GM19468 (cell line): Measurements from ENCODE around the gene MYBPC1.
A peak's percentile ranks its signal among the peaks of the same experiment; 100 is the strongest.
"Not testable (repeated sequence)": the region's sequence is repeated elsewhere in the genome, so short reads cannot be mapped to it uniquely, and the experiment has no call there.

Experiments used
- ATAC-seq: cut with Tn5 transposase; IDR thresholded peaks from one replicate; pipeline ENCODE4 v1.9.1; 2021; ENCODE audit warnings: mild to moderate bottlenecking, moderate library complexity, moderate number of reproducible peaks; ENCODE audit not compliant: unreplicated experiment; ENCODE audit errors: extremely low read depth

MYBPC1 gene

GRCh38 chr12:101648195-101648594 is 53.4 kb downstream of the MYBPC1 start:
- no peak for ATAC-seq

- no peak for ATAC-seq
Observed at GRCh38 chr12:101650346-101651117, 55.8 kb downstream of the MYBPC1 start.

DNA sequence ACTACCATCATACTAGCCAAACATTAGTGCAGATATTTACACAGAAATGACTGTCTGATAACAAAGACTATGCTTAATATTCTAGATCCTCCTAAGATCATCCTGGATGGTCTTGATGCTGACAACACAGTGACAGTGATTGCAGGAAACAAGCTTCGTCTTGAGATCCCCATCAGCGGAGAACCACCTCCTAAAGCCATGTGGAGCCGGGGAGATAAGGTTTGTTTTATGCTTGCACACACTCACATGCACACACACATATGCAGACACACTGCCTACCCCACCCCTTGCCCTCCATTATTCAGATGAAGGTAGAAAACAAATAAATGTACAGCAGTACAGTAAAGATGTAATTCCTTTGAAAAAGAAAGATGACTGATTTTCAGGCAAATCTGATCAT is 58.3 kb downstream of the MYBPC1 start:
- ATAC-seq: no peak

DNA sequence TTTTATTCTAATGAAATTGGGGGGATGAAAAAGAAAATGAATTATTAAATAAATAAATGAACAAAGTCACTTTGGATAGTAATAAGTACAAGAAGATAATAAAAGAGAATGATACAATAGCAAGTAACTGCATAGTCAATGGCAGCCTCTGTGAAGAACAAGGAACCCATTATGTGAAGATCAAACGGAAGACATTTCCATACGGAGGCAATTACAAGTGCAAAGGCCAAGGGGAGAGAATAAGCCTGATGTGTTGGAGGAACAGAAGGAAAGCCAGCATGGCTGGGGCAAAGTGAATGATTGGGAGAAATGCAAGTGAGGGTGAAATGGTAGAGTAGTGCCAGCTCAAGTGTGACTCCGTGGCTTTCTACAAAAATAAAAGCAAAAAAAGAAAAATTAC is 58.7 kb downstream of the MYBPC1 start:
- ATAC-seq: no peak

DNA sequence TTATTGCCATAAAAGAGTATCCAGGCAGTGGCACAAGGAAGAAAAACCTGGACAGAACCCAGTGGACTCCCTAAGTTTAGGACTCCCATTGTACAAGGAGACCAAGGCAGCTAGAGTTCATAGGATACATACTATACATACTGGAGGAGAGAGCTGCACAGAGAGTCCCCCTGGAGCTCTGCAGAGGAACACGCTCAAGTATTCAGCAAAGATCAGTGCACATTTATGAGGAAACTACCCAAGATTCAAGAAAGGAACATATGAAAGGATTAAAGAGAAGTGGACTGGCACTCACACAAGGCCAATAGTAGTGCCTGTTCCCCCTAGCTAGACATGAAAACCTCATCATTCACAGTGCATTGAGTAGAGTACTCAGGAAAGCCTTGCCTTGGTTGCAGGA is 59.7 kb downstream of the MYBPC1 start:
- ATAC-seq: no peak

- no peak for ATAC-seq
Observed at GRCh38 chr12:101655393-101655792, 60.6 kb downstream of the MYBPC1 start.

- not testable (repeated sequence) for ATAC-seq
Observed at GRCh38 chr12:101660662-101661061, 65.9 kb downstream of the MYBPC1 start.

GRCh38 chr12:101663298-101663697 is 68.5 kb downstream of the MYBPC1 start:
- ATAC-seq: no peak

DNA sequence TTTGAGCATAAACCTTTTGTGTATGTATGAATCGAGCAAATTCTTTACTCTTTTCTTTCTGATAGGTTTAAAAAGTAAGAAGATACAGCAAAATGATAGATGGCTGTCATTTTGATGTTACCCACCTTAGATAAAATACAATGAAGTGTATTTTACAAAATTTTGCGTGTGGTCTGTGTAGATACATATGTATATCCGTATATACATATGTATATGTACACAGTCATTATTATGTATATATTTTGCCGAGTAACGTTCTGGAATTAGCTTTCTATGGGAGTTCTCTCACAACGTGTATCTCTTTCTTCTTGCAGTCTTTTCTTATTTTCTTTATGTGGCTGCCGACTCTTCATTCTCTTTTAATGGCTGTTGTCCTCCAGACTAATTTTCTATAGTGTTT is 70.2 kb downstream of the MYBPC1 start:
- ATAC-seq: no peak

DNA sequence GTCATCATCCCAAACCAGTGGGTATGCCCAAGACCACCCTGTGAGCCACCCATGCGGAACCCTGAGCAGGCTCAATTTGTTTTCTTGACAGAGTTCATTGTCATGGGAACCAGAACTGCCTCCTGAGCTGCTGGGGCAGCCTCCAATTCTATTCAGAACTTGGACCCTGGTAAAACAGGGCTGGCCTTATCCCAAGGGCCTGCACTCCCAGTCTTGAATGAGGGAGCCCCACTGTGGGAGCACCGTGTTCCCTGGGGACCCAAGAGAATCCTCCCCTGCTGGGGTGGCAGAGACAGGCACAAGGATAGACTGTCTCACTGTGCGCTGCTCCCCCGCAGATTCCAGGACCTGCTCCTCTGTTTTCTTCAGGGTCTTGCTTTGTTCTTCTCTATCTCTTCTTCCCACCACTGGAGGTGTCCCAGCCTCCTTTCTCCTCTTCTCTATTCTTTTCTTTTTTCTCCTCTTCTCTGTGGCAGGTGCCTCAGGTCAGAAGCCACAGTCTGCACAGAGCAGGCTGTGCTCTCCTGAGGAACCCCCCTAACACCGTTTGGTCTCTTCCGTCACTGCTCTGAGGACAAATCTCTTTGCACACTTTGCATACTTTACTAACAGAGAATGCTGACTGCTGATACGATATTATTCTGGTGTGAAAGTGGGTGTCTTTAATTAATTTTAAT is 71.4 kb downstream of the MYBPC1 start:
- no peak for ATAC-seq

GRCh38 chr12:101667591-101667990 is 72.8 kb downstream of the MYBPC1 start:
- ATAC-seq: no peak

DNA sequence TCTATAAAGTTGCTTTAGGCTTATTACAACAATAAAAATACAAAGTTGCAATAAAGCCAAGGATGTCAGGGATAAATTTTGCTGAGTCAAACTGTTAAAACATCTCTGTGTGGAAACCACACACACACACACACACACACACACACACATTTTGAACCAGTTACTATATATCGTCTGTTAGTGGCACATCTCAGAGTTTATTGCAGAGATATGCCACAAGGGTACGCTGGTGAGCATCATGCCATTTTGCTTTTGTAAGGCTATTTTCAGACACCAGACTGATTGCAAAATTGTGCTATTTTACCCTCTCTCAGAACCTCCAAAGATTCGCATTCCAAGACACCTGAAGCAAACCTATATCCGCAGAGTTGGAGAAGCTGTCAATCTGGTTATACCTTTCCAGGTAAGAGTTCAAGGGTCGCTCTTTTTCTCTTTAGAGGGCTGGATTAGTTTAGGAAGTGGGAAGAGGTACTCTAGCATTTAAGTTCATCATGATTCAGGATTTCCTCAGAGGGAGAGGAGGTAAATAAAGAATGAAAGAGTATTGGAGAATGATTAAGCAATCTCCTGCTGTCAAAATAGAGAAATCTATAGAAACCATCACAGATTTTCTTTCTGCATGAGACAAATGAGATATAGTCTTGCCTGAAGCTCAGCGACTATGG is 75.4 kb downstream of the MYBPC1 start:
- ATAC-seq: no peak

GRCh38 chr12:101671157-101671791 is 76.5 kb downstream of the MYBPC1 start:
- peak; percentile 83 for ATAC-seq

DNA sequence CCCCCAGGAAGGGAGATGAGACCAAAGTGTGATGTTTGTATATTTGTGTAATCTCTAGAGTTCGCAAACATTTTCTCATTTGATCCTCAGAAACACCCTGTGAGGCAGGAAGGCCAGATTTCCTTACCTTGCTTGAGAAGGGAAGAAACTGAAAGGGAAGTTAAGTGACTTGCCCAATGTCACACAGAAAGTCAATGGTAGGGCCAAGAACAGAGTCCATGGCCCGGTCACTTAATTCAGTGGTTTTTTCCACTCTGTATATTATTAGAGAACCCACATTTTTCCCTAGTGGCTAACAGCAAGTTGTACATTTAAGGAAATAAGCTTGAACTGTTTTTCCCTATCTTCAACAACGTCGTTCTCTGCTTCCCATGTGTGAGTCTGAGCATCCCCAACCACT is 77.1 kb downstream of the MYBPC1 start:
- ATAC-seq: no peak

DNA sequence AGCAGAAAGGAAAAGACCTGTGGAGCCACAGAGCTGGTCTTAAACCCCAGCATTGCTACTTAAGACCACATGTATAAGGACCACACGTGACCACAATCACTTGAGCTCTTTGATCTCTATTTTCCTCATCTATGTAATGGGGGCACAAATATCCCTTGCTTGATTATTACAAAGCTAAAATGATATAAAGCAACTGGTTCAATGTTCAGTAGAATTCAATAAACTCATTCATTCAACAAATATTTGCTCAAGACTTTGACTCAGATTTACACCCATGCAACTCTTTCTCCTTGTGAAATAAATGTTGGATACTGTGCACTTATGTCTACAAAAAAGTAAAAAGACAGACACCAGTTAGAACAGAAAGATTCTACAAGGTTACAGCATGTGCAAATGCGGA is 80.8 kb downstream of the MYBPC1 start:
- ATAC-seq: no peak

DNA sequence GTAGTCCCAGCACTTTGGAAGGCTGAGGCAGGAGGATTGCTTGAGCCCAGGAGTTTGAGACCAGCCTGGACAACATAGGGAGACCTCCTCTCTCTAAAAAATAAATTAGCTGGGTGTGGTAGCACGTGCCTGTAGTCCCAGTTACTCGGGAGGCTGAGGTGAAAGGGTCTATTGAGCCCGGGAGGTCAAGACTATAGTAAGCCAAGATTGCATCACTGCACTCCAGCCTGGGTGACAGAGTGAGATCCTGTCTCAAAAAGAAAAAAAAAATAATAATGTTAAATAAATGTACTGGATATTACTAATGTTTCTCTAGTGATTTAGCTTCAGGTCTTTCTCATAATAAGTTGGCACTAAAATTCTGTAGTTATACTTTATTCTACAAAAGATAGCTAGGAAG is 81.7 kb downstream of the MYBPC1 start:
- not testable (repeated sequence) for ATAC-seq

DNA sequence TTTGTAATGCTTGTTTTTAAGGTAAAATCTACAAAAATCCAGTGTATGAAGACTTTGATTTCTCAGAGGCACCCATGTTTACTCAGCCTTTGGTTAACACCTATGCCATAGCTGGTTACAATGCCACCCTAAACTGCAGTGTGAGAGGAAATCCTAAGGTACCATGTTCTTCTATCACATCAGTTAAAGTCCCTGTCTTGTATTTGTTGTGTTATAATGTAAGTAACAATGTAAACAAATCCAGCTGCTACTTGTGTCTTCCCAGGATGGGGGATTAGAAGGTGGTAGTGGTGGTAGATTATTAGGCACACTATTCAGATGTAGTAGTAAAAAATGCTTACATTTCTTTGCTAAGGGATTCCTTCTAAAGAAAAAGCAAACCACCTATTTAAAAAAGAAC is 83.3 kb downstream of the MYBPC1 start:
- no peak for ATAC-seq

DNA sequence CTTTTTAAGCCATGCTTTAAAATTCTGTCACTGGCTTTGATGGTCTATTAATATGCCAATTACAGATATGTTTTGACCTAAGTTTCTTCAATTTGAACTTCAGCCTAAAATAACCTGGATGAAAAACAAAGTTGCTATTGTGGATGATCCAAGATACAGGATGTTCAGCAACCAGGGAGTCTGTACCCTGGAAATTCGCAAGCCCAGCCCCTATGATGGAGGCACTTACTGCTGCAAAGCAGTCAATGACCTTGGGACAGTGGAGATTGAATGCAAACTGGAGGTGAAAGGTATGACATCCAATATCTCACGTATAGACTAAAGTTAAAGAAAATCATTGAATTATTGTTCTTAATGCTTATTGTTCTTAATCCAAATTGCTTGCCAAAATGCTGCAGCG is 85.5 kb downstream of the MYBPC1 start:
- no peak for ATAC-seq

GRCh38 chr12:101680647-101681046 is 85.9 kb downstream of the MYBPC1 start:
- no peak for ATAC-seq

DNA sequence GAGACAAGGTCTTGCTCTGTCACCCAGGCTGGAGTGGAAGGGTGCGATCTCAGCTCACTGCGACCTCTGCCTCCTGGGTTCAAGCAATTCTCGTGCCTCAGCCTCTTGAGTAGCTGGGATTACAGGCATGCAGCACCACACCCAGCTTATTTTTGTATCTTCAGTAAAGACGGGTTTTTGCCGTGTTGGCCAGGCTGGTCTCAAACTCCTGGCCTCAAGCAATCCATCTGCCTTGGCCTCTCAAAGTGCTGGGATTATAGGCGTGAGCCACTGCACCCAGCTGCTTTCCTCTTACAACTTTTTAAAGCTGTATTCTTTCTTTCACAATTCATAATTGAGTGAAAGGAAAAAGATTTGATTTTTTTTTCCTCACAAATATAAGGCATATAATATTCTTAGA is 86.9 kb downstream of the MYBPC1 start:
- ATAC-seq: not testable (repeated sequence)

DNA sequence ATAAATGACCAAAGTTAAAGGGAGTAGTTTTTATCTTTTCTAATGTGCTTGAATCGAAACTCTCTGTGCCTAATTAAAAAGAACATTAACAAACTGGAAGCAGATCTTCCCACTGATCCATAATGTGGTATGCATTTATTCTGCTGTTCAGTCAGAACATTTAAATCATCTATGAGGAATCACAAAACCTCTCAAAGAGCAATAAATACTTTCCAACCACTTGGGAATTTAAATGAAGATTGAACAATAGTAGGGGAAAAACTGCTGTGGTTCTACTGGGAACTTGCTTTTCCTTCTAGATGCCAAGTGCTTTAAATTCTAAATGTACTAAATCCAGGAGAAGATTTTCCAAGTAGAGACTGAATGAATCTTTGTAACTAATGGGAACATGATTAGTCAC is 90.3 kb downstream of the MYBPC1 start:
- no peak for ATAC-seq
